HCT116 (cell line): Measurements from ENCODE around the gene CHTF18. TPM values are rescaled to one million over a fixed set of nuclear protein-coding genes. Genes with fewer than 3 reads are reported as not detected.
"Not testable (repeated sequence)": the region's sequence is repeated elsewhere in the genome, so short reads cannot be mapped to it uniquely, and the experiment has no call there.

Source experiments
- ATAC-seq: fragments of 200-7000 bp; cut with Tn5 transposase; 2 replicates; pipeline ENCODE4 v1.9.1; 2020; ENCODE audit warnings: mild to moderate bottlenecking, moderate library complexity
- BruUV-seq: library from RNA; stranded (reverse); fragments of 400-500 nt; replicated peaks from 2 replicates; lab custom pipeline; 2021; lab: Mats Ljungman, UMichigan
- CTCF ChIA-PET: fragments of 300-600 bp; sonication (Branson Sonifier 250); formaldehyde crosslinking; loops from one replicate; lab custom pipeline; 2021; ENCODE audit warnings: antibody characterized with exemption; lab: Charles Lee
- POLR2A ChIA-PET: fragments of 300-600, 350-600 bp; sonication (Branson Sonifier 250); formaldehyde crosslinking; loops from one replicate; lab custom pipeline; 2021; ENCODE audit warnings: antibody characterized with exemption; lab: Charles Lee
- RAD21 ChIA-PET, 2 experiments: fragments of 300-600 bp; sonication (Branson Sonifier 250); formaldehyde crosslinking; loops; one replicate each; lab custom pipeline; 2023; ENCODE audit warnings: low total read pairs in 2 of 2; ENCODE audit not compliant: uncharacterized antibody in 2 of 2, unreplicated experiment in 2 of 2, low non-redundant PET in 1 of 2; lab: Charles Lee
- DNase-seq: peaks from one replicate; pipeline ENCODE4 v3.0.0-alpha.2; 2010; ENCODE audit warnings: low read depth, low spot score
- H2AFZ ChIP-seq: fragments of 200-600 bp; shearing (Covaris generic), sonication (generic); 2 replicates; pipeline ENCODE4 v1.6.1; 2017; ENCODE audit warnings: low read depth, mixed run types, mixed read lengths, antibody characterized with exemption, low read length; ENCODE audit not compliant: poor library complexity, severe bottlenecking
- H3K27ac ChIP-seq: 2 replicates; pipeline ENCODE4 v1.5.1; 2012; ENCODE audit warnings: low read depth, low read length
- H3K27me3 ChIP-seq: fragments of 200-600 bp; sonication (generic); 2 replicates; pipeline ENCODE4 v1.6.1; 2016; ENCODE audit warnings: mixed run types, low read length, mixed read lengths; ENCODE audit not compliant: insufficient read depth
- H3K36me3 ChIP-seq, 2 experiments: fragments of 200-500 bp in 1 of 2; fragments of 200-600 bp in 1 of 2; sonication (Bioruptor generic) in 1 of 2; sonication (generic) in 1 of 2; 2 replicates each; pipeline versions ENCODE4 v1.5.1 to v1.6.1; 2014 to 2016; ENCODE audit warnings: low read length in 2 of 2, inconsistent platforms in 1 of 2, mixed read lengths in 1 of 2, mixed run types in 1 of 2; ENCODE audit not compliant: insufficient read depth in 2 of 2, control insufficient read depth in 1 of 2
- H3K4me1 ChIP-seq, 2 experiments: fragments of 200-600 bp in 1 of 2; sonication (generic) in 1 of 2; 2 replicates each; pipeline versions ENCODE4 v1.5.1 to v1.6.1; 2012 to 2017; ENCODE audit warnings: low read length in 2 of 2, inconsistent platforms in 1 of 2, mild to moderate bottlenecking in 1 of 2, mixed read lengths in 1 of 2, mixed run types in 1 of 2, moderate library complexity in 1 of 2; ENCODE audit not compliant: insufficient read depth in 2 of 2, control insufficient read depth in 1 of 2
- H3K4me2 ChIP-seq: fragments of 200-600 bp; sonication (generic); 2 replicates; pipeline ENCODE4 v1.6.1; 2017; ENCODE audit warnings: mixed run types, low read length, mixed read lengths
- H3K4me3 ChIP-seq, 2 experiments: fragments of 200-600 bp in 1 of 2; sonication (generic) in 1 of 2; replicated peaks in 1 of 2; 2 replicates each; pipeline ENCODE4 v1.5.1; 2011 to 2016; ENCODE audit warnings: low read length in 2 of 2, control low read depth in 1 of 2, low read depth in 1 of 2, mild to moderate bottlenecking in 1 of 2, mixed read lengths in 1 of 2, mixed run types in 1 of 2
- H3K79me2 ChIP-seq: fragments of 200-600 bp; sonication (generic); 2 replicates; pipeline ENCODE4 v1.6.1; 2017; ENCODE audit warnings: mild to moderate bottlenecking, mixed run types, low read length, moderate library complexity, mixed read lengths; ENCODE audit not compliant: insufficient read depth
- H3K9ac ChIP-seq: fragments of 200-600 bp; sonication (generic); 2 replicates; pipeline ENCODE4 v1.6.1; 2016; ENCODE audit warnings: low read length, mixed read lengths
- H3K9me2 ChIP-seq: fragments of 200-600 bp; sonication (generic), shearing (Covaris generic); 2 replicates; pipeline ENCODE4 v1.6.1; 2017; ENCODE audit warnings: mixed run types, mild to moderate bottlenecking, moderate library complexity; ENCODE audit not compliant: insufficient read depth
- H3K9me3 ChIP-seq, 2 experiments: fragments of 200-500 bp in 1 of 2; fragments of 200-600 bp in 1 of 2; sonication (Bioruptor generic) in 1 of 2; sonication (generic) in 1 of 2; 2 replicates each; pipeline ENCODE4 v1.6.1; 2014 to 2017; ENCODE audit warnings: low read length in 2 of 2, mixed read lengths in 2 of 2, inconsistent platforms in 1 of 2, low read depth in 1 of 2, mild to moderate bottlenecking in 1 of 2, mixed run types in 1 of 2, moderate library complexity in 1 of 2; ENCODE audit not compliant: control insufficient read depth in 1 of 2, insufficient read depth in 1 of 2
- H4K20me1 ChIP-seq: fragments of 200-600 bp; sonication (generic), shearing (Covaris generic); 2 replicates; pipeline ENCODE4 v1.6.1; 2017; ENCODE audit warnings: mixed run types, mild to moderate bottlenecking, moderate library complexity; ENCODE audit not compliant: insufficient read depth
- RAD21 ChIP-seq: IDR thresholded peaks from 2 replicates; pipeline ENCODE4 v1.6.1; 2012; ENCODE audit warnings: low read depth, mild to moderate bottlenecking
- intact Hi-C: fragments of 100-400 bp; cut with micrococcal nuclease; formaldehyde crosslinking; loops from 2 replicates; pipeline ENCODE4 v1.10.0; 2022
- total RNA-seq: library from RNA; stranded (reverse); gene quantifications from one replicate; pipeline ENCODE4 v1.2.1, GENCODE V29; 2021; ENCODE audit not compliant: unreplicated experiment

CHTF18 gene
- total RNA-seq, 1 experiment from 2014 or later, result 145 TPM

- POLR2A ChIA-PET, H3K4me1 ChIP-seq, H3K9ac ChIP-seq, CTCF ChIA-PET, H3K9me2 ChIP-seq, BruUV-seq, H3K4me3 ChIP-seq, H2AFZ ChIP-seq, H3K79me2 ChIP-seq, RAD21 ChIA-PET, H3K27me3 ChIP-seq, H3K27ac ChIP-seq, H3K4me2 ChIP-seq, H3K36me3 ChIP-seq, ATAC-seq, H4K20me1 ChIP-seq, intact Hi-C loops, DNase-seq: not testable (repeated sequence)
- peaks cover 0 to 23% of the 10 kb centered on the region in 2 experiments; a peak in 2 of 4 replicates for H3K9me3 ChIP-seq
These were observed 48.4 kb downstream of the CHTF18 start for GRCh38 chr16:836822-837221.

- Histone ChIP-seq H3K4me2 (no peak overlapping the region), H3K4me3 (no peak overlapping the region), H4K20me1 (no peaks in the 10 kb centered on the region), H3K9me2 (no peaks in the 10 kb centered on the region), H3K27ac (no peak overlapping the region), H3K9ac (no peak overlapping the region), H3K27me3 (no peaks in the 10 kb centered on the region), H3K79me2 (no peaks in the 10 kb centered on the region), H3K9me3 (peaks cover 0 to 23% of the 10 kb centered on the region in 2 experiments; a peak in 2 of 4 replicates), H3K4me1 (no peaks in the 10 kb centered on the region), H3K36me3 (no peaks in the 10 kb centered on the region), H2AFZ (no peak overlapping the region)
- intact Hi-C loops, result no loop called here
- ChIA-PET POLR2A (no interaction called here), RAD21 (no interaction called here), CTCF (no interaction called here)
- no TSS peak for BruUV-seq
- ATAC-seq, result no peak
- no peak for DNase-seq
- no peak for TF ChIP-seq RAD21
- TF ChIP-seq, all 23 proteins: peak for 0
These were observed 50.3 kb downstream of the CHTF18 start for GRCh38 chr16:838741-839140.
